Ishikawa (cell line): ENCODE measurements around the gene ARMS2.

Source experiments
- CEBPB ChIP-seq: IDR thresholded peaks from 2 replicates; pipeline ENCODE4 v1.6.1; 2012
- CREB1 ChIP-seq: IDR thresholded peaks from 2 replicates; pipeline ENCODE4 v1.6.1; 2012; ENCODE audit warnings: low read depth
- EGR1 ChIP-seq: IDR thresholded peaks from 2 replicates; pipeline ENCODE4 v1.6.1; 2012
- EP300 ChIP-seq: IDR thresholded peaks from 2 replicates; pipeline ENCODE4 v1.6.1; 2012; ENCODE audit warnings: borderline replicate concordance
- FOXM1 ChIP-seq: IDR thresholded peaks from 2 replicates; pipeline ENCODE4 v1.6.1; 2012; ENCODE audit warnings: low read depth, borderline replicate concordance
- NFIC ChIP-seq: IDR thresholded peaks from 2 replicates; pipeline ENCODE4 v1.6.1; 2012
- RAD21 ChIP-seq: IDR thresholded peaks from 2 replicates; pipeline ENCODE4 v1.6.1; 2012; ENCODE audit warnings: low read depth
- TAF1 ChIP-seq: IDR thresholded peaks from 2 replicates; pipeline ENCODE4 v1.6.1; 2012; ENCODE audit warnings: low read depth, mild to moderate bottlenecking
- TCF12 ChIP-seq: IDR thresholded peaks from 2 replicates; pipeline ENCODE4 v1.6.1; 2012; ENCODE audit warnings: low read depth
- TEAD4 ChIP-seq: IDR thresholded peaks from 2 replicates; pipeline ENCODE4 v1.6.1; 2012
- YY1 ChIP-seq: IDR thresholded peaks from 2 replicates; pipeline ENCODE4 v1.6.1; 2012; ENCODE audit warnings: low read depth
- ZBTB7A ChIP-seq: IDR thresholded peaks from 2 replicates; pipeline ENCODE4 v1.6.1; 2012; ENCODE audit warnings: low read depth
- TF ChIP-seq, protein P1 (sequence below): IDR thresholded peaks from 2 replicates; pipeline ENCODE4 v1.6.1; 2012
- TF ChIP-seq, protein P2 (sequence below): IDR thresholded peaks from 2 replicates; pipeline ENCODE4 v1.6.1; 2012; ENCODE audit warnings: low read depth, mild to moderate bottlenecking
- TF ChIP-seq, protein P3 (sequence below): IDR thresholded peaks from 2 replicates; pipeline ENCODE4 v1.6.1; 2012

The ARMS2 gene

DNA sequence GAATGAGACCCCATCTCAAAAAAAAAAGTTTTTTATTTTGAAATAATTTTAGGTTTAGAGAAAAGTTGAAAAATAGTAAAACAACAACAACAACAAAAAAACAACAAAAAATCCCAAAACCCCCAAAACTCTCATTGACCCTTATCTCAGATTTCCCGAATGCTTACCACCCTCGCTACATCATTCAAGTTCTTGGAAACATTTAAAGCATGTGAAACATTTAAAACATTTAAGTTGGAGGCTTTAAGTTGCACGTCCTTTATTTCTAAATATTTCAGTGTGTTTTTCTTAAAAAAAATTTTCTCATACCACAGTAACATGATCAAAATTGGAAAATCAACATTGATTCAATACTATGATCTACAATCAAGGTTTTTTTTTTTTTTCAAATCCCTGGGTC lies 382 bp upstream of the ARMS2 start:
- TF ChIP-seq TAF1 (no peak), TEAD4 (no peak), FOXM1 (no peak), CREB1 (no peak), YY1 (no peak), EGR1 (no peak), TCF12 (no peak), CEBPB (no peak), NFIC (no peak), EP300 (no peak), ZBTB7A (no peak), RAD21 (no peak)
- TF ChIP-seq, protein P1, sequence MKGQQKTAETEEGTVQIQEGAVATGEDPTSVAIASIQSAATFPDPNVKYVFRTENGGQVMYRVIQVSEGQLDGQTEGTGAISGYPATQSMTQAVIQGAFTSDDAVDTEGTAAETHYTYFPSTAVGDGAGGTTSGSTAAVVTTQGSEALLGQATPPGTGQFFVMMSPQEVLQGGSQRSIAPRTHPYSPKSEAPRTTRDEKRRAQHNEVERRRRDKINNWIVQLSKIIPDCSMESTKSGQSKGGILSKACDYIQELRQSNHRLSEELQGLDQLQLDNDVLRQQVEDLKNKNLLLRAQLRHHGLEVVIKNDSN: no peak
- TF ChIP-seq, protein P2, sequence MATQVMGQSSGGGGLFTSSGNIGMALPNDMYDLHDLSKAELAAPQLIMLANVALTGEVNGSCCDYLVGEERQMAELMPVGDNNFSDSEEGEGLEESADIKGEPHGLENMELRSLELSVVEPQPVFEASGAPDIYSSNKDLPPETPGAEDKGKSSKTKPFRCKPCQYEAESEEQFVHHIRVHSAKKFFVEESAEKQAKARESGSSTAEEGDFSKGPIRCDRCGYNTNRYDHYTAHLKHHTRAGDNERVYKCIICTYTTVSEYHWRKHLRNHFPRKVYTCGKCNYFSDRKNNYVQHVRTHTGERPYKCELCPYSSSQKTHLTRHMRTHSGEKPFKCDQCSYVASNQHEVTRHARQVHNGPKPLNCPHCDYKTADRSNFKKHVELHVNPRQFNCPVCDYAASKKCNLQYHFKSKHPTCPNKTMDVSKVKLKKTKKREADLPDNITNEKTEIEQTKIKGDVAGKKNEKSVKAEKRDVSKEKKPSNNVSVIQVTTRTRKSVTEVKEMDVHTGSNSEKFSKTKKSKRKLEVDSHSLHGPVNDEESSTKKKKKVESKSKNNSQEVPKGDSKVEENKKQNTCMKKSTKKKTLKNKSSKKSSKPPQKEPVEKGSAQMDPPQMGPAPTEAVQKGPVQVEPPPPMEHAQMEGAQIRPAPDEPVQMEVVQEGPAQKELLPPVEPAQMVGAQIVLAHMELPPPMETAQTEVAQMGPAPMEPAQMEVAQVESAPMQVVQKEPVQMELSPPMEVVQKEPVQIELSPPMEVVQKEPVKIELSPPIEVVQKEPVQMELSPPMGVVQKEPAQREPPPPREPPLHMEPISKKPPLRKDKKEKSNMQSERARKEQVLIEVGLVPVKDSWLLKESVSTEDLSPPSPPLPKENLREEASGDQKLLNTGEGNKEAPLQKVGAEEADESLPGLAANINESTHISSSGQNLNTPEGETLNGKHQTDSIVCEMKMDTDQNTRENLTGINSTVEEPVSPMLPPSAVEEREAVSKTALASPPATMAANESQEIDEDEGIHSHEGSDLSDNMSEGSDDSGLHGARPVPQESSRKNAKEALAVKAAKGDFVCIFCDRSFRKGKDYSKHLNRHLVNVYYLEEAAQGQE: no peak
- TF ChIP-seq, protein P3, sequence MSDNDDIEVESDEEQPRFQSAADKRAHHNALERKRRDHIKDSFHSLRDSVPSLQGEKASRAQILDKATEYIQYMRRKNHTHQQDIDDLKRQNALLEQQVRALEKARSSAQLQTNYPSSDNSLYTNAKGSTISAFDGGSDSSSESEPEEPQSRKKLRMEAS: no peak

DNA sequence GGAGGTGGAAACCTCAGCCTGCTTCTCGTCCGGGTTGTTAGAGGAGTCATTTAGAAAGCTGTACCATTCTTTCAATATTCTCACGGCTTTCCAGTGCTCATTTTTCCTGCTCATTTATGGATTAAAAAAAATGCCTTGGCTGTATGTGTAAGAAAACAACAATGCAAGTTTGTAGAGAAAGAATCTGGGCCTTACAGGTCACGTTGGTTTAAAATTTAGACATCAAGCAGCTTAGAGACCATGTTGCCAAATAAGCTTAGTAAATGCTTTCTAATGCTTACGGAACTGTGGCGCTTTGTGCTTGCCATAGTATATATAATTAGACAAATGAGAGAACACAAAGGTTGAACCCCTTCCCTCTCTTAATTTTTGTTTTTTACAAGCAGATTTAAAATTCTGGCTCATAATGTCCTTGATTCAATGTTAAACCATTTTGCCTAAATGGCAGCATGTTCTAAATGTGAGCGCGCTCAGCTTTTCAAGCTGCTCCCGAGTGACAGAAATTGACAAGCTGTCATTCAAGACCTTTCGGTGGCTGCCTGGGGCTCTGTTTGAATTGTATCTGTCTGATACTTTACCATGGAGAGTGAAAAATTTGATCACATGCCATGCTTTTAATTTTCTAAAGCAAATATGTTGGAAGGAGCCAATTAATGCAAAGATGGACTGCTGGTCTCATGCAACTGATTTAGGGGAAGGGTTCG lies 1.1 kb downstream of the ARMS2 start:
- TF ChIP-seq, protein P1: no peak

DNA sequence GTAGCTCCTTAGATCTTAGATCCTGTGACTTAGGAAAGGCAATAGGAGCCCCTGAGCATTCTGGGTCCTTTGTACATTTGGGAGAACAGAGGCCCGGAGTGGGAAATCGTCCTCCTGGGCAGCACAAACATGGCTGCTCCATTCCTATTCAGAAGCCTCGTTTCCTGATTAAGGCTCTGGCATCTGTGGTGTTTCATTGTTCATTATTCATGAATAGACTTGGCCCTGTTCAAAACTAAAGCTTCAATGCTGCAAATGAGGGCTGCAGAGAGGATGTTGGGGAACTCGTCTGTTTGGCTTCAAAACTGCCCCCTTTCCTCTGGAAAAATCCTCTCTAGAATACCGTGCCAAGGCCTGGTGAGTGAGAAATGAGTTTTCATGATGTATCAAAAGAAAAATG lies 3.5 kb downstream of the ARMS2 start:
- TF ChIP-seq EGR1 (no peak), TCF12 (no peak), FOXM1 (no peak), TAF1 (no peak), CEBPB (no peak), TEAD4 (no peak), CREB1 (no peak), NFIC (no peak), ZBTB7A (no peak), EP300 (no peak), RAD21 (no peak), YY1 (no peak)
- TF ChIP-seq, protein P2: no peak
- TF ChIP-seq, protein P3: no peak
- TF ChIP-seq, protein P1: no peak

DNA sequence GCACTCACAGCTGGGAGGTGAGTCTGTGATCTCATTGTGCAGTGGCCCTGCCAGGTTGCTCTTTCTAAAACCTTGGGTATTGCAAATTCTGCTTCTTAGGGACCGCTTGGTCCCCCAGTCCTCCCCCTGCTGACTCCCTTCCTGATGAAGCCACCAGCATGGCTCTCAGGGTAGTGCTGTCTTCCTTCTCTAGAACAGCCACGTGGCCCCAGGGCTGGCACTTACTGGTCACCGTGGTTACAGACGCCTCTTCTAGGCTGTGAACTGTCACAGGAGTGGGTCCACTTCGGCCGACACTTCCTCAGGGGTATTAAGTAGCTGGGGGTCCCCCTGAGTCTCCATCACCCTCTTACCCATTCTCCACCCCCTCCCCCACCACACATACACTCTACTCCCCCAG lies 4.2 kb downstream of the ARMS2 start:
- TF ChIP-seq FOXM1 (no peak), ZBTB7A (no peak)
- TF ChIP-seq, protein P3: no peak

DNA sequence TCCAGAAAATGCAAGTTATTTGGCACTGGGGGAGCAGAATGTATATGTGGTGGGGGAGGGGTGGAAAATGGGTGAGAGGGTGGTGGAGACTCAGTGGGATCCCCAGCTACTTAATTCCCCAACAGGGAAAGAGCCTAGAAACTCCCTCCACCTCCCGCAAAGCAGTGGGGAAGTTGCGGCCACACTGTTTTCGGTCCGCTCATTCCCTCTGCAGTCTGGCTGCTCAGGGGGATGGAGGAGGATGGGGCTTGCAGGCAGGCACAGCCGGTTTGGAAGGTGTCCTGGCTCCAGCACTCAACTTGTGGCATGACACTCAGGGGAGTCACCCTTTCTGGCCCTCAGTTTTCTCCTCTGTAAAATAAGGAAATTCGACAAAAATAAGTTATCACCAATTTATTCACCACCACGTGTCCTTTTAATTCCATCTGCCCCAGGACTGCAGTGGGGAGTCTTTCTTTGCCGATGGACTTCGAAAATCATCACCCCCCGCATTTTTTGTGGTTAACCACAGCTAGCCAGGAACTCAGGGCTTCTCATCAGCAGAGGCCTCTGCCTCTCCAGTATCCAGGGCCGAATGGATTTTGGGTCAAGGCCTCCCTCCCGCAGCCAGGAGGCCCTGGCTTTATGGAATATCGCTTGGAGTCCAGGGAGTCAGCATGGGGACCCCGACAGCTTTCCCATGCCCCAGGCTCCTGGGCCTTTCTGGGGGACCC lies 5.3 kb downstream of the ARMS2 start:
- TF ChIP-seq CEBPB: no peak
- TF ChIP-seq TEAD4: no peak

DNA sequence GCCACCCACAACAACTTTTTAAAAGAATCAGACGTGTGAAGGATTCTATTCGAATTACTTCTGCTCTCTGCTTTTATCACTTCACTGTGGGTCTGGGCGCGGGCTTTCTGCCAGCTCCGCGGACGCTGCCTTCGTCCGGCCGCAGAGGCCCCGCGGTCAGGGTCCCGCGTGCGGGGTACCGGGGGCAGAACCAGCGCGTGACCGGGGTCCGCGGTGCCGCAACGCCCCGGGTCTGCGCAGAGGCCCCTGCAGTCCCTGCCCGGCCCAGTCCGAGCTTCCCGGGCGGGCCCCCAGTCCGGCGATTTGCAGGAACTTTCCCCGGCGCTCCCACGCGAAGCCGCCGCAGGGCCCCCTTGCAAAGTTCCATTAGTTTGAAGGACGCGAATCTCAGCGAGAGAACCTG lies 6.4 kb downstream of the ARMS2 start:
- TF ChIP-seq TEAD4 (no peak), ZBTB7A (0 out of 2 replicates have a peak, but pooled peaks have one; percentile 35)
